K562 (cell line): Measurements from ENCODE around the gene PCDH9.

Source experiments
- ETS1 ChIP-seq: conservative IDR thresholded peaks from 2 replicates; pipeline ENCODE4 v1.6.1; 2011; ENCODE audit warnings: low read depth, mild to moderate bottlenecking, low read length; ENCODE audit not compliant: control insufficient read depth
- GABPB1 ChIP-seq: sonication (generic); formaldehyde crosslinking; IDR thresholded peaks from 2 replicates; pipeline ENCODE4 v1.8.0; 2022; ENCODE audit warnings: mild to moderate bottlenecking, missing genetic modification reagents
- POLR2H ChIP-seq: IDR thresholded peaks from 2 replicates; pipeline ENCODE4 v1.6.1; 2016; ENCODE audit warnings: missing genetic modification characterization, low read depth, mild to moderate bottlenecking, control low read depth, missing compliant biosample characterization, moderate library complexity
- RBBP5 ChIP-seq: fragments of 200-600 bp; sonication (generic); IDR thresholded peaks from 2 replicates; pipeline ENCODE4 v1.6.1; 2012; ENCODE audit warnings: borderline replicate concordance, mild to moderate bottlenecking, low read length, control low read depth, inconsistent platforms; ENCODE audit not compliant: insufficient read depth, poor library complexity, severe bottlenecking
- ZNF408 ChIP-seq: fragments of 250-450 bp; sonication (Bioruptor Pico); IDR thresholded peaks from 2 replicates; pipeline ENCODE4 v1.4.0; 2020; ENCODE audit warnings: low read depth, mild to moderate bottlenecking, moderate library complexity

- TF ChIP-seq ZNF408 (CRISPR knock-in tag) = no peak
- no peak for TF ChIP-seq GABPB1 (CRISPR knock-in tag)
- no peak for TF ChIP-seq POLR2H (tag)
- no peak for TF ChIP-seq RBBP5
- no peak for TF ChIP-seq ETS1
Observed at GRCh38 chr13:66461021-66461420, 769.1 kb downstream of the PCDH9 start.
